HG03432 (cell line): Measurements from ENCODE around the gene TFDP2.

ENCODE experiments used
- ATAC-seq: cut with Tn5 transposase; IDR thresholded peaks from one replicate; pipeline ENCODE4 v1.9.1; 2021; ENCODE audit warnings: mild to moderate bottlenecking, moderate library complexity; ENCODE audit not compliant: unreplicated experiment

The TFDP2 gene

DNA sequence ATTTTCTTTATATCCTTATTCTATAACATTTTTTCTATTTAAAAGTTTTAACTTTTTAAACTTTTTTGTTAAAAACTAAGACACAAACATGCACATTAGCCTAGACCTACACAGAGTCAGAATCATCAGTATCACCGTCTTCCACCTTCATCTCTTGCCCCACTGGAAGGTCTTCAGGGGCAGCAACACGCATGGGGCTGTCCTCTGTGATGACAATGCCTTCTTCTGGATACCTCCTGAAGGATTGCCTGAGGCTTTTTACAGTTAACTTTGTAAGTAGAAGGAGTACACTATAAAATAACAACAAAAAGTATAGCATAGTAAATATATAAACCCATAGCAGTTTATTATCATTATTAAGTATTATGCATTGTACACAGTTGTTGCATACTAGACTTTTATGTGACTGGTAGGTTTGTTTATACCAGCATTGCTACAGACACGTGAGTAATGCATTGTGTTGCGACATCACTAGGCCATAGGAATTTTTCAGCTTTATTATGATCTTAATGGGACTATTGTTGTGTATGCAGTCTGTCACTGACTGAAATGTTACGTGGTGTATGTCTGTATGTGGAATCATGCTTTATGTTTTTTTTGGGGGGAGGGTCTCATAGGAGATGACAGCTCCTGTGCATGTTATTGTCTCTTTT, 254.7 kb downstream of the TFDP2 start:
- ATAC-seq, result no peak
